DOHH2 (cell line): ENCODE results near the gene CDK19.
"Not testable (repeated sequence)": the region's sequence is repeated elsewhere in the genome, so short reads cannot be mapped to it uniquely, and the experiment has no call there.

Experiments
- H3F3A ChIP-seq: fragments of 200-600 bp; sonication (generic), shearing (Covaris generic); 2 replicates; pipeline ENCODE4 v1.6.0; 2016; ENCODE audit warnings: antibody characterized with exemption, mild to moderate bottlenecking; ENCODE audit not compliant: control insufficient read depth, insufficient read depth
- H3K27ac ChIP-seq: fragments of 200-600 bp; sonication (generic); 2 replicates; pipeline ENCODE4 v1.5.1; 2014; ENCODE audit warnings: low read depth, mild to moderate bottlenecking, low read length, moderate library complexity
- H3K27me3 ChIP-seq: fragments of 200-600 bp; sonication (generic); 2 replicates; pipeline ENCODE4 v1.6.1; 2014; ENCODE audit warnings: mild to moderate bottlenecking, low read length, mixed read lengths; ENCODE audit not compliant: control insufficient read depth
- H3K36me3 ChIP-seq: fragments of 200-600 bp; sonication (generic); 2 replicates; pipeline ENCODE4 v1.6.1; 2014; ENCODE audit warnings: mild to moderate bottlenecking, low read length, moderate library complexity, mixed read lengths; ENCODE audit not compliant: control insufficient read depth
- H3K4me1 ChIP-seq: fragments of 200-600 bp; sonication (generic); 2 replicates; pipeline ENCODE4 v1.6.1; 2014; ENCODE audit warnings: mild to moderate bottlenecking, low read length, mixed read lengths; ENCODE audit not compliant: control insufficient read depth
- H3K4me2 ChIP-seq: fragments of 200-600 bp; sonication (generic); 2 replicates; pipeline ENCODE4 v1.6.0; 2014; ENCODE audit warnings: mild to moderate bottlenecking, low read length, moderate library complexity
- H3K4me3 ChIP-seq: fragments of 200-600 bp; sonication (generic); 2 replicates; pipeline ENCODE4 v1.5.1; 2014; ENCODE audit warnings: mild to moderate bottlenecking, low read length, mixed read lengths
- H3K79me2 ChIP-seq: fragments of 200-600 bp; sonication (generic); 2 replicates; pipeline ENCODE4 v1.6.1; 2014; ENCODE audit warnings: mild to moderate bottlenecking, low read length, mixed read lengths; ENCODE audit not compliant: control insufficient read depth
- H3K9me2 ChIP-seq: fragments of 200-600 bp; sonication (generic); replicated peaks from 2 replicates; pipeline ENCODE4 v1.6.1; 2014; ENCODE audit warnings: mild to moderate bottlenecking, low read length, mixed read lengths; ENCODE audit not compliant: control insufficient read depth
- H3K9me3 ChIP-seq: fragments of 200-600 bp; sonication (generic); 2 replicates; pipeline ENCODE4 v1.6.1; 2014; ENCODE audit warnings: antibody characterized with exemption, low read length, mixed read lengths; ENCODE audit not compliant: control insufficient read depth, insufficient read depth
- H4K20me1 ChIP-seq: fragments of 200-600 bp; sonication (generic); 2 replicates; pipeline ENCODE4 v1.6.0; 2014; ENCODE audit warnings: low read depth, mild to moderate bottlenecking, antibody characterized with exemption, low read length, moderate library complexity; ENCODE audit not compliant: control insufficient read depth, insufficient read depth
- CTCF ChIP-seq: fragments of 200-600 bp; sonication (generic); IDR thresholded peaks from one replicate; pipeline ENCODE4 v1.5.1; 2014; ENCODE audit warnings: antibody characterized with exemption, mild to moderate bottlenecking, low read depth, low read length; ENCODE audit not compliant: poor library complexity, severe bottlenecking
- EZH2phosphoT487 ChIP-seq: fragments of 200-600 bp; sonication (generic); IDR thresholded peaks from 2 replicates; pipeline ENCODE4 v1.6.1; 2017; ENCODE audit warnings: borderline replicate concordance, mild to moderate bottlenecking, antibody characterized with exemption, low read length, moderate library complexity, mixed read lengths

Gene CDK19

GRCh38 chr6:110841266-110841665, 26.0 kb upstream of the CDK19 start:
- Histone ChIP-seq H4K20me1 (no peaks in the 10 kb centered on the region), H3K27ac (no peak overlapping the region), H3K4me2 (no peak overlapping the region), H3K4me1 (no peaks in the 10 kb centered on the region), H3K36me3 (no peaks in the 10 kb centered on the region), H3K79me2 (no peaks in the 10 kb centered on the region), H3F3A (no peaks in the 10 kb centered on the region), H3K4me3 (no peak overlapping the region), H3K9me3 (no peaks in the 10 kb centered on the region), H3K9me2 (no peaks in the 10 kb centered on the region), H3K27me3 (no peaks in the 10 kb centered on the region)
- TF ChIP-seq CTCF (no peak), EZH2phosphoT487 (no peak)

GRCh38 chr6:110835751-110836150, 20.5 kb upstream of the CDK19 start:
- H3K9me2 ChIP-seq, H3K4me1 ChIP-seq, H3K4me2 ChIP-seq, H3K9me3 ChIP-seq, H3K36me3 ChIP-seq, H3K27ac ChIP-seq, H3F3A ChIP-seq, H3K4me3 ChIP-seq, H3K27me3 ChIP-seq, H4K20me1 ChIP-seq, H3K79me2 ChIP-seq: not testable (repeated sequence)

GRCh38 chr6:110833831-110834230, 18.6 kb upstream of the CDK19 start:
- TF ChIP-seq CTCF (no peak), EZH2phosphoT487 (no peak)
- no peaks in the 10 kb centered on the region for H4K20me1 ChIP-seq
- no peaks in the 10 kb centered on the region for H3K4me1 ChIP-seq
- H3K9me3 ChIP-seq, result no peaks in the 10 kb centered on the region
- H3K27me3 ChIP-seq, result no peaks in the 10 kb centered on the region
- H3K36me3 ChIP-seq, result no peaks in the 10 kb centered on the region
- H3K27ac ChIP-seq, result no peak overlapping the region
- H3F3A ChIP-seq, result no peaks in the 10 kb centered on the region
- H3K79me2 ChIP-seq, result no peaks in the 10 kb centered on the region
- no peak overlapping the region for H3K4me2 ChIP-seq
- H3K9me2 ChIP-seq, result no peaks in the 10 kb centered on the region
- no peak overlapping the region for H3K4me3 ChIP-seq

- Histone ChIP-seq H4K20me1 (no peaks in the 10 kb centered on the region), H3K4me1 (peaks cover under 1% of the 10 kb centered on the region; the same call in 1 of the 2 replicates), H3K4me2 (no peak overlapping the region), H3K36me3 (no peaks in the 10 kb centered on the region), H3K9me3 (no peaks in the 10 kb centered on the region), H3F3A (no peaks in the 10 kb centered on the region), H3K79me2 (no peaks in the 10 kb centered on the region), H3K27me3 (no peaks in the 10 kb centered on the region), H3K9me2 (no peaks in the 10 kb centered on the region), H3K4me3 (no peak overlapping the region), H3K27ac (no peak overlapping the region)
- TF ChIP-seq EZH2phosphoT487, result no peak
- no peak for TF ChIP-seq CTCF
Measured at GRCh38 chr6:110831405-110831804, 16.1 kb upstream of the CDK19 start.
